Measurements from ENCODE around the gene GAS2L1. TPM values are rescaled to one million over a fixed set of nuclear protein-coding genes. Genes with fewer than 3 reads are reported as not detected.
A peak's percentile ranks its signal among the peaks of the same experiment; 100 is the strongest.

GAS2L1 gene
- total RNA-seq, 2 donors from 2014 or later: 85.8 to 159 TPM

DNA sequence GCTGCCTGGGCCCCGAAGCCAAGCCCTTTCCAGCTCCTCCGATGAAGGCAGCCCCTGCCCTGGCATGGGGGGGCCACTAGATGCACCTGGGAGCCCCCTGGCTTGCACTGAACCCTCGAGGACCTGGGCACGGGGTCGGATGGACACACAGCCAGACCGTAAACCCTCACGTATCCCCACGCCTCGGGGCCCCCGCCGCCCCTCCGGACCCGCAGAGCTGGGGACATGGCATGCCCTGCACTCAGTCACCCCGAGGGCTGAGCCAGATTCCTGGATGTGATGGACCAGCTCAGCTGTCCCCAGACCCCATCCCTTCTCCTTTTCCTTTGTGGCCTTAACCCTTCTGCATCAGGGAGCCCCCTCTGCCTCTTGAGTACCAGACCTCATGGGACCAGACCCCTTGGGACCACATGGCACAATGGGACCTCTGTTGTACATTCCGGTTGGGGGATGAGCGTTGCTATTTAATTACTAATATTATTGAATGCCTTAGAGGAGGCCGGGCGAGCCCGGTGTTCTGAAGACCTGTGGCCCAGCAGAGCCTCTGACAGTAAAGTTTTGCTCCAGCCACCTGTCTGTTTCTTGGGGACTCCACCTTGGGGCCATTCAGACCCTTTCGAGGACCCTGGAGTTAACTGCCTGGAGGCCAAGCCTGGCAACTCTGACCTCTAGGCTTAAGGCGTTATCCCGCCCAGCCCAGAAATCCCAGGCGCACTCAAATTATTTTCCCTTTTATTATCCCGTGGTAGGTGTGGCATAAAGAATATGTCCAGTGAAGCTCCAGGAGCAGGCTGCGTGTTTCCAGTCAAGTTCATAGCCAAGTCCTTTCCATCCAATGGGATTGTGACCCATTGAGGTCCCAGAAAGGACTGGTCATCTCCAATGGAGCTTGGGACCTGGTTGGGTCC, 6.0 kb downstream of the GAS2L1 start:
- Histone ChIP-seq H3K9me3 (no peaks in the 10 kb centered on the region), H3K4me3 (no peak overlapping the region), H3K36me3 (no peaks in the 10 kb centered on the region), H3K27ac (no peak overlapping the region), H3K27me3 (replicated peaks; ENCODE audit: insufficient read depth) (no peaks in the 10 kb centered on the region), H3K4me1 (replicated peaks) (peaks cover 36% of the 10 kb centered on the region)
- TF ChIP-seq POLR2A (IDR thresholded peaks at IDR 0.05) (no peak), POLR2AphosphoS5 (IDR thresholded peaks at IDR 0.05) (no peak)
- intact Hi-C loops (cut with DNase I): no loop called here
- 90% methylated on average over 25 of the region's 25 CpGs for WGBS
- DNase-seq (ENCODE audit: low spot score): no peak

DNA sequence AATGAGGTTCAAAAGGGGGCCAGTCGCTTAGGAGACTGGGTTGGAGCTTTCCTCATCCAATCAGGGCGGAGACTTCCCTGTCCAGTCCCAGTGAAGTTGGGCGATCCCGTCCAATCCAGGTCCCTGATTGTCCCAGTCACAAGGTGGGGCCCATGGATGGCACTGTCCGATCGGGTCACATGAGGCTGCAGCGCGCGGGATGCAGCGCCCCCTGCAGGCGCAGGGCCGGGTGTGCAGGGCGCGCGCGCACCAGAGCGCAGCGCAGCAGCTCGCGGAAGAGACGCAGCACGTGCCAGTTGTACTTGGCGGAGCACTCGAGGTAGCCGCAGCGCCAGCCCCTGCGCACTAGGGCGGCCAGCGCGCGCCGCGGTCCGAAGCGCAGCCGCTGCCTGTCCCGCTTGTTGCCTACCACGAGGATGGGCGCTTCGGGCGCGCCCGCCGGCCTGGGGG, 6.7 kb downstream of the GAS2L1 start:
- Histone ChIP-seq H3K4me1 (replicated peaks) (peaks cover 29% of the 10 kb centered on the region), H3K27ac (no peak overlapping the region), H3K9me3 (no peaks in the 10 kb centered on the region), H3K36me3 (no peaks in the 10 kb centered on the region), H3K4me3 (no peak overlapping the region), H3K27me3 (replicated peaks; ENCODE audit: insufficient read depth) (no peaks in the 10 kb centered on the region)
- DNase-seq (ENCODE audit: low spot score): no peak
- intact Hi-C loops (cut with DNase I): no loop called here
- TF ChIP-seq, protein P1, sequence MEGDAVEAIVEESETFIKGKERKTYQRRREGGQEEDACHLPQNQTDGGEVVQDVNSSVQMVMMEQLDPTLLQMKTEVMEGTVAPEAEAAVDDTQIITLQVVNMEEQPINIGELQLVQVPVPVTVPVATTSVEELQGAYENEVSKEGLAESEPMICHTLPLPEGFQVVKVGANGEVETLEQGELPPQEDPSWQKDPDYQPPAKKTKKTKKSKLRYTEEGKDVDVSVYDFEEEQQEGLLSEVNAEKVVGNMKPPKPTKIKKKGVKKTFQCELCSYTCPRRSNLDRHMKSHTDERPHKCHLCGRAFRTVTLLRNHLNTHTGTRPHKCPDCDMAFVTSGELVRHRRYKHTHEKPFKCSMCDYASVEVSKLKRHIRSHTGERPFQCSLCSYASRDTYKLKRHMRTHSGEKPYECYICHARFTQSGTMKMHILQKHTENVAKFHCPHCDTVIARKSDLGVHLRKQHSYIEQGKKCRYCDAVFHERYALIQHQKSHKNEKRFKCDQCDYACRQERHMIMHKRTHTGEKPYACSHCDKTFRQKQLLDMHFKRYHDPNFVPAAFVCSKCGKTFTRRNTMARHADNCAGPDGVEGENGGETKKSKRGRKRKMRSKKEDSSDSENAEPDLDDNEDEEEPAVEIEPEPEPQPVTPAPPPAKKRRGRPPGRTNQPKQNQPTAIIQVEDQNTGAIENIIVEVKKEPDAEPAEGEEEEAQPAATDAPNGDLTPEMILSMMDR (IDR thresholded peaks at IDR 0.05): peak in 3 of 4 experiments; percentile 45 to 60 (median 57)
- TF ChIP-seq POLR2A (IDR thresholded peaks at IDR 0.05) (no peak), POLR2AphosphoS5 (IDR thresholded peaks at IDR 0.05) (peak; percentile 7)
- WGBS: 24% methylated on average over 25 of the region's 44 CpGs

DNA sequence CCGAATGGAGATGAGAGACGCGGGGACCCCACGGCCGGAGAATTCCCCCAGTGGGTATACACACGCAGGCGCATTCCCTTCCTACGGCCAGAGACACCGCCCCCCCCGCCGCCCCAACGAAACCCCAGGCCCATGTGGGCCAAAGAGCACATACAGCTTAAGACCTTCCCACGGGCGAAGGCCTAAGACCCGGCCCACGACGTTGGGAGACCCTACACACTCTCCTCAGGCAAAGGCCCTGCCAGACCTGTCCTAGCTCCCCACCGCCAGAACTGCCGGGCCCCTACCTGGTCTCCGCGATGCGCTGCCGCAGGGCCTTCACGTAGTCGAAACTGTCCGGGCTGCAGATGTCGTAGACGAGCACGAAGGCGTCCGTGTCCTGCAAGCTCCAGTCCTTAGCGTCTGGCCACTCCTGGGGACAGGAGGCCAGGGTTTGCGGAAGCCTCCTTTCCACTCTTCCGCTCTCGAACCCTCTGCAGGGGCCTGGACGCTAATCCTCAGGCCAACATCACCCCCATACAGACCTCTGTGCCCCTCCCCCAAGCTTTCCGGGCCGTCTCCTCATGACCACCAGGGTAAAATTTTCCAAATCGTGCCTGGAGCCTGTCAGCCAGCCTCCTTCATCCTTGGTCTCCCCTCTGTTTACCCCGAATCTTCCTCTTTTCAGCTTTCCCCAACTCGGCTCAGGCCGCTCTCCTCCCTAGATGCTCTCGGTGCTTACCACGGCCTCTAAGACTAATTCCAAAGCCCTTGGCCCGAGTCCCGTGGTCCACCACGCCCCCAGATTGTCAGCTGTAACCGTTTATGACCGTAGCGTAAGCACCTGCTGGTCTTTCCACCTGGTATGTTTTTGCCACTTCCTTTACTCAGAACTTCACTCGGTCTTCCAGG, 7.4 kb downstream of the GAS2L1 start:
- H3K27me3 ChIP-seq (replicated peaks; ENCODE audit: insufficient read depth): no peaks in the 10 kb centered on the region
- no peak overlapping the region for H3K4me3 ChIP-seq
- 19% methylated on average over 51 of the region's 51 CpGs for WGBS
- no peaks in the 10 kb centered on the region for H3K36me3 ChIP-seq
- DNase-seq (ENCODE audit: low spot score): no peak
- peaks cover 25% of the 10 kb centered on the region for H3K4me1 ChIP-seq (replicated peaks)
- H3K9me3 ChIP-seq: no peaks in the 10 kb centered on the region
- intact Hi-C loops (cut with DNase I): no loop called here
- no peak for TF ChIP-seq POLR2AphosphoS5 (IDR thresholded peaks at IDR 0.05)
- TF ChIP-seq, protein P1 (IDR thresholded peaks at IDR 0.05): no peak
- H3K27ac ChIP-seq: no peak overlapping the region

GRCh38 chr22:29314537-29315285, 8.3 kb downstream of the GAS2L1 start:
- WGBS: 4% methylated on average over 42 of the region's 69 CpGs
- H3K4me1 ChIP-seq (replicated peaks): peaks cover 23% of the 10 kb centered on the region
- no peaks in the 10 kb centered on the region for H3K27me3 ChIP-seq (replicated peaks; ENCODE audit: insufficient read depth)
- no peaks in the 10 kb centered on the region for H3K36me3 ChIP-seq
- no peak overlapping the region for H3K27ac ChIP-seq
- H3K4me3 ChIP-seq: peak overlapping the region; percentile 18 to 35
- no peaks in the 10 kb centered on the region for H3K9me3 ChIP-seq
- intact Hi-C loops (cut with DNase I): no loop called here
- DNase-seq (ENCODE audit: low spot score): no peak
- no peak for TF ChIP-seq POLR2AphosphoS5 (IDR thresholded peaks at IDR 0.05)
- no peak for TF ChIP-seq POLR2A (IDR thresholded peaks at IDR 0.05)
- TF ChIP-seq, protein P1 (IDR thresholded peaks at IDR 0.05): no peak
